Dermis blood vessel endothelial cell (primary cell): Measurements from ENCODE around the gene ACACA. TPM values are rescaled to one million over a fixed set of nuclear protein-coding genes. Genes with fewer than 3 reads are reported as not detected.

Source experiments
- DNase-seq: peaks from one replicate; pipeline ENCODE4 v3.0.0; 2010
- total RNA-seq: library from RNA; depleted of rRNA; stranded (reverse); fragments of >200 nt; gene quantifications from 2 replicates; pipeline ENCODE4 v1.2.3, GENCODE V29; 2014

Gene ACACA
- total RNA-seq, 1 donor from 2014 or later, result 36.6 TPM

GRCh38 chr17:37064956-37065355 is 341.7 kb downstream of the ACACA start:
- DNase-seq, result no peak

GRCh38 chr17:37064206-37064605 is 342.4 kb downstream of the ACACA start:
- DNase-seq, result no peak

GRCh38 chr17:37062021-37062420 is 344.6 kb downstream of the ACACA start:
- DNase-seq, result no peak

- no peak for DNase-seq
These were observed 345.7 kb downstream of the ACACA start for GRCh38 chr17:37060928-37061327.

- no peak for DNase-seq
These were observed 346.5 kb downstream of the ACACA start for GRCh38 chr17:37060094-37060493.

GRCh38 chr17:37059493-37059892 is 347.1 kb downstream of the ACACA start:
- no peak for DNase-seq

GRCh38 chr17:37056622-37057021 is 350.0 kb downstream of the ACACA start:
- no peak for DNase-seq

GRCh38 chr17:37054894-37055293 is 351.7 kb downstream of the ACACA start:
- DNase-seq, result no peak

- DNase-seq, result no peak
These were observed 354.2 kb downstream of the ACACA start for GRCh38 chr17:37052450-37052849.

GRCh38 chr17:37051833-37052232 is 354.8 kb downstream of the ACACA start:
- no peak for DNase-seq

- no peak for DNase-seq
These were observed 355.3 kb downstream of the ACACA start for GRCh38 chr17:37051381-37051780.

GRCh38 chr17:37050920-37051319 is 355.7 kb downstream of the ACACA start:
- no peak for DNase-seq

- no peak for DNase-seq
These were observed 357.8 kb downstream of the ACACA start for GRCh38 chr17:37048811-37049210.

GRCh38 chr17:37047631-37048104 is 359.0 kb downstream of the ACACA start:
- peak; percentile 89 for DNase-seq

GRCh38 chr17:37045351-37045922 is 361.2 kb downstream of the ACACA start:
- DNase-seq, result no peak

- peak; percentile 28 for DNase-seq
These were observed 363.4 kb downstream of the ACACA start for GRCh38 chr17:37043201-37043600.

- no peak for DNase-seq
These were observed 364.7 kb downstream of the ACACA start for GRCh38 chr17:37041932-37042331.

GRCh38 chr17:37039269-37039668 is 367.4 kb downstream of the ACACA start:
- DNase-seq, result no peak

GRCh38 chr17:37037590-37038155 is 369.0 kb downstream of the ACACA start:
- no peak for DNase-seq

Other genes with a start within 250 kb of the ACACA start
- not detected in 2 replicates for gene C17orf78, start 30.9 kb downstream of the ACACA start, total RNA-seq
- gene TADA2A, start 50 bp upstream of the ACACA start, total RNA-seq, result 22.3 and 22.4 TPM in 2 replicates
- 31.1 and 34.4 TPM in 2 replicates for gene DUSP14, start 83.1 kb upstream of the ACACA start, total RNA-seq
- 16.8 and 23.7 TPM in 2 replicates for gene SYNRG, start 202.6 kb upstream of the ACACA start, total RNA-seq
- 40.0 and 41.0 TPM in 2 replicates for gene DDX52, start 236.6 kb upstream of the ACACA start, total RNA-seq